Right atrium auricular region (tissue), 2 donors: Measurements from ENCODE around the gene EPN3. TPM values are rescaled to one million over a fixed set of nuclear protein-coding genes. Genes with fewer than 3 reads are reported as not detected.

Source experiments
- DNase-seq: peaks from one replicate; pipeline ENCODE4 v3.0.0-alpha.2; 2019; ENCODE audit warnings: low spot score
- H3K27ac ChIP-seq, 2 donors: fragments of 200-600 bp; sonication (generic); 1 replicate in 1 of 2; 2 replicates in 1 of 2; pipeline ENCODE4 v1.5.1; 2016 to 2019
- H3K27me3 ChIP-seq, 2 donors: fragments of 200-600 bp; sonication (generic); one replicate each; pipeline versions ENCODE4 v1.5.1 to v1.6.0; 2017 to 2019
- H3K36me3 ChIP-seq: fragments of 200-600 bp; sonication (generic); one replicate; pipeline ENCODE4 v1.5.1; 2016
- H3K4me1 ChIP-seq, 2 donors: fragments of 200-600 bp; sonication (generic); one replicate each; pipeline versions ENCODE4 v1.5.1 to v1.6.0; 2017 to 2019
- H3K4me3 ChIP-seq, 2 donors: fragments of 200-600 bp; sonication (generic); 1 replicate in 1 of 2; 2 replicates in 1 of 2; pipeline ENCODE4 v1.5.1; 2017 to 2019; ENCODE audit warnings: mild to moderate bottlenecking in 1 of 2, moderate library complexity in 1 of 2
- H3K9me3 ChIP-seq, 2 donors: fragments of 200-600 bp; sonication (generic); one replicate each; pipeline ENCODE4 v1.5.1; 2019
- total RNA-seq, 2 donors: library from RNA; depleted of rRNA; stranded (reverse); fragments of >200 nt; gene quantifications; one replicate each; pipeline ENCODE4 v1.1.0, GENCODE V29; 2016
- TF ChIP-seq, protein P1 (sequence below), 2 donors: fragments of 200-600 bp; sonication (generic); IDR thresholded peaks; one replicate each; pipeline ENCODE4 v1.5.1; 2019; ENCODE audit warnings: antibody characterized with exemption in 2 of 2

EPN3 gene
- total RNA-seq, 2 donors from 2014 or later = 4.5 to 13.3 TPM

- Histone ChIP-seq H3K27ac (no peak overlapping the region), H3K9me3 (no peaks in the 10 kb centered on the region), H3K36me3 (no peaks in the 10 kb centered on the region), H3K4me1 (peaks cover 0 to 32% of the 10 kb centered on the region in 2 donors), H3K4me3 (no peak overlapping the region), H3K27me3 (peaks cover 0 to 6% of the 10 kb centered on the region in 2 donors)
- no peak for DNase-seq
- TF ChIP-seq, protein P1, sequence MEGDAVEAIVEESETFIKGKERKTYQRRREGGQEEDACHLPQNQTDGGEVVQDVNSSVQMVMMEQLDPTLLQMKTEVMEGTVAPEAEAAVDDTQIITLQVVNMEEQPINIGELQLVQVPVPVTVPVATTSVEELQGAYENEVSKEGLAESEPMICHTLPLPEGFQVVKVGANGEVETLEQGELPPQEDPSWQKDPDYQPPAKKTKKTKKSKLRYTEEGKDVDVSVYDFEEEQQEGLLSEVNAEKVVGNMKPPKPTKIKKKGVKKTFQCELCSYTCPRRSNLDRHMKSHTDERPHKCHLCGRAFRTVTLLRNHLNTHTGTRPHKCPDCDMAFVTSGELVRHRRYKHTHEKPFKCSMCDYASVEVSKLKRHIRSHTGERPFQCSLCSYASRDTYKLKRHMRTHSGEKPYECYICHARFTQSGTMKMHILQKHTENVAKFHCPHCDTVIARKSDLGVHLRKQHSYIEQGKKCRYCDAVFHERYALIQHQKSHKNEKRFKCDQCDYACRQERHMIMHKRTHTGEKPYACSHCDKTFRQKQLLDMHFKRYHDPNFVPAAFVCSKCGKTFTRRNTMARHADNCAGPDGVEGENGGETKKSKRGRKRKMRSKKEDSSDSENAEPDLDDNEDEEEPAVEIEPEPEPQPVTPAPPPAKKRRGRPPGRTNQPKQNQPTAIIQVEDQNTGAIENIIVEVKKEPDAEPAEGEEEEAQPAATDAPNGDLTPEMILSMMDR (IDR thresholded peaks at IDR 0.05) = no peak
These were observed 34.4 kb downstream of the EPN3 start for GRCh38 chr17:50566886-50567285.

DNA sequence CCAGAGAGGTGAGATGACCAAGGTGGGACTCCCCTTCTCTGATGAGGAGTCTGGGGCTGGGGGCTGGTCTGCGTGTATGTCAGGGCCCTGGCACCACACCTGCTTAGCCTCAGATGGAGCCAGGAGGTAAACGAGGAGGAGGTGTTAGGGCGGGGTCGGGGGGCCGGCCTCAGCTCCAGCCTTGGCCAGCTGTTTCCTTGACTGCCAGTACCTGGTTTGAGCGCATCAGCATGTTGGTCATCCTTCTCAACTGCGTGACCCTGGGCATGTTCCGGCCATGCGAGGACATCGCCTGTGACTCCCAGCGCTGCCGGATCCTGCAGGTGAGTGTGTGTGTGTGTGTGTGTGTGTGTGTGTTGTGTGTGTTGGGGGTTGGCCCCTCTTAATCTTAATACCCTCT, 36.1 kb downstream of the EPN3 start:
- TF ChIP-seq, protein P1 (IDR thresholded peaks at IDR 0.05) = no peak
- Histone ChIP-seq H3K36me3 (no peaks in the 10 kb centered on the region), H3K4me1 (peaks cover 0 to 25% of the 10 kb centered on the region in 2 donors), H3K27me3 (no peaks in the 10 kb centered on the region), H3K27ac (no peak overlapping the region), H3K9me3 (no peaks in the 10 kb centered on the region), H3K4me3 (no peak overlapping the region)
- DNase-seq = no peak

GRCh38 chr17:50569592-50569991, 37.1 kb downstream of the EPN3 start:
- Histone ChIP-seq H3K36me3 (no peaks in the 10 kb centered on the region), H3K4me1 (peaks cover 0 to 23% of the 10 kb centered on the region in 2 donors), H3K9me3 (no peaks in the 10 kb centered on the region), H3K27ac (no peak overlapping the region), H3K4me3 (no peak overlapping the region), H3K27me3 (no peaks in the 10 kb centered on the region)
- no peak for DNase-seq
- TF ChIP-seq, protein P1 (IDR thresholded peaks at IDR 0.05) = no peak

GRCh38 chr17:50570032-50570431, 37.5 kb downstream of the EPN3 start:
- no peaks in the 10 kb centered on the region for H3K9me3 ChIP-seq
- TF ChIP-seq, protein P1 (IDR thresholded peaks at IDR 0.05) = no peak
- peaks cover 0 to 18% of the 10 kb centered on the region in 2 donors for H3K4me1 ChIP-seq
- no peak overlapping the region for H3K4me3 ChIP-seq
- H3K36me3 ChIP-seq = no peaks in the 10 kb centered on the region
- no peak for DNase-seq
- no peaks in the 10 kb centered on the region for H3K27me3 ChIP-seq
- no peak overlapping the region for H3K27ac ChIP-seq

- Histone ChIP-seq H3K27ac (no peak overlapping the region), H3K4me1 (peaks cover 0 to 13% of the 10 kb centered on the region in 2 donors), H3K9me3 (no peaks in the 10 kb centered on the region), H3K36me3 (no peaks in the 10 kb centered on the region), H3K4me3 (no peak overlapping the region), H3K27me3 (no peaks in the 10 kb centered on the region)
- no peak for DNase-seq
- TF ChIP-seq, protein P1 (IDR thresholded peaks at IDR 0.05) = no peak
These were observed 38.0 kb downstream of the EPN3 start for GRCh38 chr17:50570528-50570927.

DNA sequence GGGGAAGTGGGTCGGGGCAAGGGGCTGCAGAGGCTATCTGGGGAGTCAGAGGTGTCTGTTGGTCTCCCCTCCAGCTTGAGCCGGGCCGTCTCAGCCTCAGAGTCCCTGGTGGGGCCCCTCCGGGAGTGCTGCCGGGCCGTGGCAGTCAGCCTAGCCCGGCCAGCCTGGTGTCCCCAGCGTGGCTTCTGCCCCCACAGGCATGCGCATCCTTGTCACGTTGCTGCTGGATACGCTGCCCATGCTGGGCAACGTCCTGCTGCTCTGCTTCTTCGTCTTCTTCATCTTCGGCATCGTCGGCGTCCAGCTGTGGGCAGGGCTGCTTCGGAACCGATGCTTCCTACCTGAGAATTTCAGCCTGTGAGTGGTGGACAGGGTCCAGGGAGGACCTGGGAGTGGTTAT, 39.1 kb downstream of the EPN3 start:
- Histone ChIP-seq H3K36me3 (no peaks in the 10 kb centered on the region), H3K9me3 (no peaks in the 10 kb centered on the region), H3K27me3 (no peaks in the 10 kb centered on the region), H3K4me1 (peaks cover 0 to 2% of the 10 kb centered on the region in 2 donors), H3K27ac (no peak overlapping the region), H3K4me3 (no peak overlapping the region)
- DNase-seq = no peak
- TF ChIP-seq, protein P1 (IDR thresholded peaks at IDR 0.05) = no peak
